ENCODE measurements around the gene KY. TPM values are rescaled to one million over a fixed set of nuclear protein-coding genes. Genes with fewer than 3 reads are reported as not detected.

The KY gene
- total RNA-seq, 2 experiments from 2014 or later = not detected

GRCh38 chr3:134601539-134602439 is 49.0 kb downstream of the KY start:
- ChIA-PET CTCF (interaction anchor here (1.3 to 1.4 kb wide), 2 partner anchors 10 to 30 kb away, joined by 3 to 4 read pairs; no protein-coding TSS in a partner anchor), POLR2A (no interaction called here)
- Histone ChIP-seq H3K36me3 (ENCODE audit: insufficient read depth, low read length) (no peaks in the 10 kb centered on the region), H3K4me1 (ENCODE audit: insufficient read depth, low read length) (peaks cover 6% of the 10 kb centered on the region), H3K27me3 (ENCODE audit: control insufficient read depth in 1 of 2, insufficient read depth in 2 of 2, low read length in 2 of 2) (no peaks in the 10 kb centered on the region), H3K9me3 (ENCODE audit: control insufficient read depth in 1 of 2, insufficient read depth in 1 of 2, low read length in 2 of 2) (no peaks in the 10 kb centered on the region), H3K27ac (ENCODE audit: low read depth in 1 of 2, low read length in 2 of 2) (no peak overlapping the region), H3K4me3 (ENCODE audit: low read length) (no peak overlapping the region)
- Mint-ChIP-seq H3K27ac (no peak overlapping the region), H3K9me3 (no peaks in the 10 kb centered on the region), H3K4me3 (no peak overlapping the region), H3K27me3 (peaks cover 16% of the 10 kb centered on the region), H3K4me1 (ENCODE audit: low read depth) (peaks cover 7% of the 10 kb centered on the region), H3K36me3 (ENCODE audit: low read depth) (no peaks in the 10 kb centered on the region)
- ATAC-seq (ENCODE audit: poor library complexity) (no peak), DNase-seq (no peak)
- no peak for TF ChIP-seq CTCF (IDR thresholded peaks at IDR 0.05)
- intact Hi-C loops (cut with DNase I, micrococcal nuclease) = loop anchor here in 1 of 2 experiments (5.0 kb wide), 2 partner anchors 1296 to 1441 kb away; no protein-coding TSS in a partner anchor

GRCh38 chr3:134600685-134601463 is 49.9 kb downstream of the KY start:
- Mint-ChIP-seq H3K4me3 (no peak overlapping the region), H3K27me3 (peaks cover 15% of the 10 kb centered on the region), H3K4me1 (ENCODE audit: low read depth) (peaks cover 7% of the 10 kb centered on the region), H3K36me3 (ENCODE audit: low read depth) (no peaks in the 10 kb centered on the region), H3K9me3 (no peaks in the 10 kb centered on the region), H3K27ac (no peak overlapping the region)
- peak; percentile 78 for TF ChIP-seq CTCF (IDR thresholded peaks at IDR 0.05)
- Histone ChIP-seq H3K9me3 (ENCODE audit: control insufficient read depth in 1 of 2, insufficient read depth in 1 of 2, low read length in 2 of 2) (no peaks in the 10 kb centered on the region), H3K36me3 (ENCODE audit: insufficient read depth, low read length) (no peaks in the 10 kb centered on the region), H3K27me3 (ENCODE audit: control insufficient read depth in 1 of 2, insufficient read depth in 2 of 2, low read length in 2 of 2) (no peaks in the 10 kb centered on the region), H3K4me3 (ENCODE audit: low read length) (no peak overlapping the region), H3K4me1 (ENCODE audit: insufficient read depth, low read length) (peaks cover 6% of the 10 kb centered on the region), H3K27ac (ENCODE audit: low read depth in 1 of 2, low read length in 2 of 2) (no peak overlapping the region)
- ChIA-PET CTCF (interaction anchor here (0.7 to 1.4 kb wide), 6 partner anchors 10 to 1442 kb away, joined by 3 to 5 read pairs (median 4); no protein-coding TSS in a partner anchor), POLR2A (no interaction called here)
- DNase-seq (peak in 13 of 14 experiments; percentile 19 to 65 (median 46)), ATAC-seq (ENCODE audit: poor library complexity) (peak; percentile 62)
- intact Hi-C loops (cut with DNase I, micrococcal nuclease) = loop anchor here in 1 of 2 experiments (5.0 kb wide), 2 partner anchors 1296 to 1441 kb away; no protein-coding TSS in a partner anchor

- Mint-ChIP-seq H3K27ac (no peak overlapping the region), H3K36me3 (ENCODE audit: low read depth) (no peaks in the 10 kb centered on the region), H3K4me3 (no peak overlapping the region), H3K27me3 (peaks cover 15% of the 10 kb centered on the region), H3K4me1 (ENCODE audit: low read depth) (peaks cover 7% of the 10 kb centered on the region), H3K9me3 (no peaks in the 10 kb centered on the region)
- Histone ChIP-seq H3K4me1 (ENCODE audit: insufficient read depth, low read length) (peaks cover 6% of the 10 kb centered on the region), H3K9me3 (ENCODE audit: control insufficient read depth in 1 of 2, insufficient read depth in 1 of 2, low read length in 2 of 2) (no peaks in the 10 kb centered on the region), H3K27ac (ENCODE audit: low read depth in 1 of 2, low read length in 2 of 2) (no peak overlapping the region), H3K27me3 (ENCODE audit: control insufficient read depth in 1 of 2, insufficient read depth in 2 of 2, low read length in 2 of 2) (no peaks in the 10 kb centered on the region), H3K36me3 (ENCODE audit: insufficient read depth, low read length) (no peaks in the 10 kb centered on the region), H3K4me3 (ENCODE audit: low read length) (no peak overlapping the region)
- intact Hi-C loops (cut with DNase I, micrococcal nuclease) = loop anchor here in 1 of 2 experiments (5.0 kb wide), 2 partner anchors 1297 to 1442 kb away; no protein-coding TSS in a partner anchor
- no peak for DNase-seq
- ATAC-seq (ENCODE audit: poor library complexity) = no peak
- TF ChIP-seq CTCF (IDR thresholded peaks at IDR 0.05) = no peak
- POLR2A ChIA-PET = no interaction called here
- CTCF ChIA-PET = interaction anchor here (0.7 to 1.4 kb wide), 6 partner anchors 9 to 1442 kb away, joined by 3 to 5 read pairs (median 4); no protein-coding TSS in a partner anchor
Observed at GRCh38 chr3:134600206-134600605, 50.6 kb downstream of the KY start.

All from CD4-positive, alpha-beta T cell (primary cell).